HG03571 (cell line): ENCODE results near the gene SNX6.
"Not testable (repeated sequence)": the region's sequence is repeated elsewhere in the genome, so short reads cannot be mapped to it uniquely, and the experiment has no call there.

ENCODE experiments used
- ATAC-seq: cut with Tn5 transposase; IDR thresholded peaks from one replicate; pipeline ENCODE4 v1.9.1; 2021; ENCODE audit not compliant: unreplicated experiment

SNX6 gene

GRCh38 chr14:34527591-34527990 is 102.4 kb downstream of the SNX6 start:
- ATAC-seq: no peak

- ATAC-seq: not testable (repeated sequence)
These were observed 105.7 kb downstream of the SNX6 start for GRCh38 chr14:34524216-34524615.

- no peak for ATAC-seq
These were observed 107.5 kb downstream of the SNX6 start for GRCh38 chr14:34522496-34522895.

- not testable (repeated sequence) for ATAC-seq
These were observed 108.9 kb downstream of the SNX6 start for GRCh38 chr14:34521071-34521470.

GRCh38 chr14:34520304-34520970 is 109.5 kb downstream of the SNX6 start:
- not testable (repeated sequence) for ATAC-seq
